GM13976 (cell line): ENCODE results near the gene GAB1.

Experiments used
- DNase-seq: peaks from one replicate; pipeline ENCODE4 v3.0.0; 2012; ENCODE audit warnings: low spot score
- CTCF ChIP-seq: IDR thresholded peaks from 2 replicates; pipeline ENCODE4 v1.5.1; 2012; ENCODE audit warnings: borderline replicate concordance, mild to moderate bottlenecking; ENCODE audit not compliant: insufficient read depth; ENCODE audit errors: extremely low read depth, missing control alignments, control extremely low read depth
- in situ Hi-C: fragments of 300-500 bp; cut with MboI; formaldehyde crosslinking; loops from one replicate; pipeline ENCODE4 v1.12.0; 2022; ENCODE audit warnings: low sequenced_read_pairs, mixed read lengths, inconsistent platforms; ENCODE audit not compliant: unreplicated experiment

The GAB1 gene

DNA sequence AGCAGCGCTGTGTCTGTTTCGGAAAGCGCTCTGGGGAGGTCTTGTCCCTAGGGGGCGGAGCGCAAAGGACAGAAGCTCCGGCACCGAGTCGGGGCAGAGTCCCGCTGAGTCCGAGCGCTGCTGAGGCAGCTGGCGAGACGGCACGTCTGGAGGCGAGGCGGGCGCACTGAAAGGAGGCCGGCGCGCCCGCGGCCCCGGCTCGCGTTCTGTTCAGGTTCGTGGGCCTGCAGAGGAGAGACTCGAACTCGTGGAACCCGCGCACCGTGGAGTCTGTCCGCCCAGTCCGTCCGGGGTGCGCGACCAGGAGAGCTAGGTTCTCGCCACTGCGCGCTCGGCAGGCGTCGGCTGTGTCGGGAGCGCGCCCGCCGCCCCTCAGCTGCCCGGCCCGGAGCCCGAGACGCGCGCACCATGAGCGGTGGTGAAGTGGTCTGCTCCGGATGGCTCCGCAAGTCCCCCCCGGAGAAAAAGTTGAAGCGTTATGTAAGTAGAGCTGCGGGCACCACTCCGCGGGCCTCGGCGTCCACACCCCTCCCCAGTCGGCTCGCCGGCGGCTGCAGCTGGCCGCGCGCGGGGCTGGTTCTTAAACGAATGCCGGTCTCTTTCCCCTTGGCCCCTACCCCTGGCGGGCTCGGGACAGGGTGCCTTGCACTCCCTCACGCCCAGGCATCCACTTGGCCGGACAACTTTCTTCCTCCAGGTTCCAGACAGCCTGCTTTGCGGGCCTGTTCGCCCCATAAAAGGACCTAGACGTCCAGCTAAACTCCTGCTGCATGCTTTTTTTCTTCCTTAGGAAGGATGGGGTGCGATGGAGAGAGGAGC is at the start of gene GAB1:
Gene GAB1, plus strand, starts transcription at position 96 of the 819 bp plus-strand sequence. Its CDS starts 313 bp downstream, at position 409.
- peak; percentile 82 for DNase-seq
- peak; percentile 15 for TF ChIP-seq CTCF
- in situ Hi-C loops: no loop called here

DNA sequence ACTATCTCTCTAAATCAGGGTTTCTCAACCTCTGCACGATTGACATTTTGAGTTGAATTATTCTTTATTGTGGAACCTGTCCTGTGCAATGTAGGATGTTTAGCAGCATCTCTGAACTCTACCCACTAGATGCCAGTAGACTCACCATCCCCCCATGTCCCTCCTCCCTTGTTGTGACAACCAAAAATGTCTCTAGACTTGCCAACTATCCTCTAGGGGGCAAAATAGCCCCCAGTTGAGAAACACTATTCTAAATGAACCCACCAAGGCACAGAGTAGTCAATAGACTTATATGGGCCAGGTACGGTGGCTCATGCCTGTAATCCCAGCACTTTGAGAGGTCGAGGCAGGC is 49.1 kb upstream of the GAB1 start:
- no peak for DNase-seq
- in situ Hi-C loops: no loop called here
- no peak for TF ChIP-seq CTCF

GRCh38 chr4:143288171-143288570 is 48.5 kb upstream of the GAB1 start:
- DNase-seq: no peak
- in situ Hi-C loops: no loop called here
- TF ChIP-seq CTCF: no peak

DNA sequence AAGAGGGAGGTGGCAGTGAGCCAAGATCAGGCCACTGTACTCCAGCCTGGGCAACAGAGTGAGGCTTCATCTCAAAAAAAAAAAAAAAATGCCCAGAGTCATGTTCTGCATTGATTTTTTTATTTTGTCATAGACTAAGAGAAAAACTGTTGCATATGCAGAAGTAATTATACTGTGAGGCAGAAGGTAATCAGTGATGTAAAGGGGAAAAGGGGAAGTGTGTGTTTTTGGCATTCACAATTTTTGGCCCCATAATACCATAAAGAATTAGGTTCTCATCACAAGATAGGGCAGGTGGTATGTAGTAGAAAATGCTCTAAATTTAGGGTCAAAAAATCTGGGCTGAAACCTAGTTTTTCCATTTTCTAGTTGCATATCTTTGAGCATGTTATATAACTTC is 47.3 kb upstream of the GAB1 start:
- no peak for TF ChIP-seq CTCF
- in situ Hi-C loops: no loop called here
- DNase-seq: no peak

DNA sequence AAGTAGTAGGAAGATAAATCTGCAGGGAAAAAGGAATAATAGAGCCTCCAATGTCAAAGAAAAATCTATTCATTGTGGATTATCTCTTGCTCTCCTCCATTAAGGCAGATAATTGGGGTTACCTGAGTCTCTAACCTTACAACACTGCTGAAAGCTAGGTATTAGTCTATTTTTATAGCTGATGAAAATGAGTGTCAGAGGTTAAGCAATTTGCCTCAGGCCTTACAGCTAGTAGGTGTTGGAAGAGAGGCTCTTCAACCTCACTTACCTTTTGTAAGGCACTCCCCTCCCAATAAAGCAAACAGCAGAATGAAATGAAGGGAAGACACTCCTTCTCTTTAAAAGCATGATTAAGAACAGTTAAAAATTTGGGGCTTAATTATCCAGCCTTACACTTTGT is 45.4 kb upstream of the GAB1 start:
- no peak for DNase-seq
- TF ChIP-seq CTCF: no peak
- in situ Hi-C loops: no loop called here

DNA sequence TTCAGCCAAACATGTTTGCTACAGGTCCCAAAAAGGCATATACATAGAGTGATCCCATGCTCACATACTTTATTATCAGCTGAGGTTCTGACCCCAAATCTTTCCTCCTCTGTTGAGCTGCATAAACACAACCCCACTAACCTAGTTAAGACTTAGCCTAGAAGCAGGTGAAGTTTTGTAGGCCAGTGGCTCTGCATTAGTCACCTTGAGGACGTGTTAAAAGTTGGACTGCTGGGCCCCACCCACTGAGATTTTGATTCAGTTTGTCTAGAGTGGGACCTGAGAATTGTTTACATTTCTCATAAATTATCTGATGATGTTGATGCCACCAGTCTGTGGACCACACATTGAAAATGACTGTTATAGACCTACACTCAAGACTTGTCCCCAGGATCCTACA is 43.8 kb upstream of the GAB1 start:
- no peak for DNase-seq
- in situ Hi-C loops: no loop called here
- no peak for TF ChIP-seq CTCF
